Parathyroid adenoma (tissue), 2 donors: Measurements from ENCODE around the gene OR8A1.

Experiments
- H2AFZ ChIP-seq: fragments of 300-600 bp; sonication (generic); one replicate; pipeline ENCODE4 v1.7.0; 2017; ENCODE audit warnings: antibody characterized with exemption, mild to moderate bottlenecking
- H3K27ac ChIP-seq: fragments of 300-600 bp; sonication (generic); one replicate; pipeline ENCODE4 v1.7.0; 2017
- H3K27me3 ChIP-seq: fragments of 300-600 bp; sonication (generic); one replicate; pipeline ENCODE4 v1.7.0; 2017; ENCODE audit warnings: low read length; ENCODE audit not compliant: control insufficient read depth, insufficient read depth
- H3K36me3 ChIP-seq: fragments of 300-600 bp; sonication (generic); one replicate; pipeline ENCODE4 v1.7.0; 2017; ENCODE audit warnings: low read length; ENCODE audit not compliant: control insufficient read depth, insufficient read depth
- H3K4me1 ChIP-seq: fragments of 300-600 bp; sonication (generic); one replicate; pipeline ENCODE4 v1.7.0; 2017; ENCODE audit warnings: control low read depth
- H3K4me2 ChIP-seq: fragments of 300-600 bp; sonication (generic); one replicate; pipeline ENCODE4 v1.7.0; 2017; ENCODE audit warnings: low read length
- H3K4me3 ChIP-seq: fragments of 300-600 bp; sonication (generic); one replicate; pipeline ENCODE4 v1.7.0; 2017; ENCODE audit warnings: low read depth, low read length
- H3K79me2 ChIP-seq: fragments of 300-600 bp; sonication (generic); one replicate; pipeline ENCODE4 v1.7.0; 2017; ENCODE audit warnings: control low read depth
- H3K9ac ChIP-seq: fragments of 300-600 bp; sonication (generic); one replicate; pipeline ENCODE4 v1.7.0; 2017; ENCODE audit warnings: mild to moderate bottlenecking
- H3K9me3 ChIP-seq: fragments of 300-600 bp; sonication (generic); one replicate; pipeline ENCODE4 v1.7.0; 2017; ENCODE audit warnings: low read length; ENCODE audit not compliant: control insufficient read depth
- TF ChIP-seq, protein P1 (sequence below): fragments of 300-600 bp; sonication (generic); IDR thresholded peaks from one replicate; pipeline ENCODE4 v1.7.0; 2017; ENCODE audit warnings: antibody characterized with exemption, mild to moderate bottlenecking
- donor health status: primary hyperparathyroidism.

The OR8A1 gene

DNA sequence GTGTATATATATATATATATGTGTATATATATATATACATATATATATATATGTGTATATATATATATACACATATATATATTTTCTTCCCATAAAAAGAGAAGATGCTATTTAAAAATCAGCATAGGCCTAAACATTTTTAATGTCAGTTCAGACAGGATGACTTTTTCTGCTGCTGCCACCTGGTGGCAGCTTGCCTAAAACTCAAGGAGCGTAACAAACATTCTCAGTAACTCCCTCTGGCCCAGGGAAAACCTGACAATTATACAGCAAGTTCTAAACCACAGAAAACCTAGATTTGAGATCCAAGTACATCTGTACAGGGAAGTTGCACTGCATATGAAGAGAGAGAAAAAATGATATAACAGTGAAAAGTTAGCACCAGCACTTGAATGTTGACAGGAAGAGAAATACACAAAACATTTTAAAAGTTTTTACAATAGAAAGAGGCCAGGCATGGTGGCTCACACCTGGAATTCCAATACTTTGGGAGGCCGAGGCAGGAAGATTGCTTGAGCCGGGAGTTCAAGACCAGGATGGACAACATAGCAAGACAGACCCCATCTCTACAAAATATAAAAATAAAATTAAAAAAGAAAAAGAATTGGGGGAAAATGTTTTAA lies 16.6 kb downstream of the OR8A1 start:
- Histone ChIP-seq H3K4me2 (no peak overlapping the region), H3K4me1 (no peaks in the 10 kb centered on the region), H3K36me3 (no peaks in the 10 kb centered on the region), H3K9ac (no peak overlapping the region), H3K79me2 (no peaks in the 10 kb centered on the region), H3K27ac (no peak overlapping the region), H2AFZ (no peak overlapping the region), H3K27me3 (no peaks in the 10 kb centered on the region), H3K9me3 (no peaks in the 10 kb centered on the region), H3K4me3 (no peak overlapping the region)
- TF ChIP-seq, protein P1, sequence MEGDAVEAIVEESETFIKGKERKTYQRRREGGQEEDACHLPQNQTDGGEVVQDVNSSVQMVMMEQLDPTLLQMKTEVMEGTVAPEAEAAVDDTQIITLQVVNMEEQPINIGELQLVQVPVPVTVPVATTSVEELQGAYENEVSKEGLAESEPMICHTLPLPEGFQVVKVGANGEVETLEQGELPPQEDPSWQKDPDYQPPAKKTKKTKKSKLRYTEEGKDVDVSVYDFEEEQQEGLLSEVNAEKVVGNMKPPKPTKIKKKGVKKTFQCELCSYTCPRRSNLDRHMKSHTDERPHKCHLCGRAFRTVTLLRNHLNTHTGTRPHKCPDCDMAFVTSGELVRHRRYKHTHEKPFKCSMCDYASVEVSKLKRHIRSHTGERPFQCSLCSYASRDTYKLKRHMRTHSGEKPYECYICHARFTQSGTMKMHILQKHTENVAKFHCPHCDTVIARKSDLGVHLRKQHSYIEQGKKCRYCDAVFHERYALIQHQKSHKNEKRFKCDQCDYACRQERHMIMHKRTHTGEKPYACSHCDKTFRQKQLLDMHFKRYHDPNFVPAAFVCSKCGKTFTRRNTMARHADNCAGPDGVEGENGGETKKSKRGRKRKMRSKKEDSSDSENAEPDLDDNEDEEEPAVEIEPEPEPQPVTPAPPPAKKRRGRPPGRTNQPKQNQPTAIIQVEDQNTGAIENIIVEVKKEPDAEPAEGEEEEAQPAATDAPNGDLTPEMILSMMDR, result peak; percentile 31

DNA sequence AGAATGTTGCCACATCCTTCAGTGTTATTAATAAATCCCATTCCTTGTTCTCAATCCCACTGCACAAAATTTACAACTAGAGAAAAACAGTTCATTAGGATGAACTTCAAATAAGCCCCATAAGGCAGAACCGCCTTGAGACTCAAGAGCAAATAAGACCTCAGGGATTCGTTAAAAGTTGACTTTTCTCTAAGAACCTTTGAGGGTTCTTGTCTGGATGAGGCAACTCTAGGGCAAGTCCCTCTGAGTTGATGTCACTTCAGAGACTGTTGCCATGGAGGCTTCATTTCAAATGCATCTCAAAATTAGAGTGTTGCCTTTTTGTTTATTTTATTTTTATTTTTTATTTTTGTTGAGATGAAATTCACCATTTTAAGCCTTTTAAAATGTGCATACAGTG lies 21.6 kb downstream of the OR8A1 start:
- no peak overlapping the region for H3K4me3 ChIP-seq
- H3K27me3 ChIP-seq, result no peaks in the 10 kb centered on the region
- H2AFZ ChIP-seq, result no peak overlapping the region
- no peak overlapping the region for H3K27ac ChIP-seq
- H3K4me1 ChIP-seq, result no peaks in the 10 kb centered on the region
- H3K9me3 ChIP-seq, result no peaks in the 10 kb centered on the region
- H3K4me2 ChIP-seq, result no peak overlapping the region
- TF ChIP-seq, protein P1, result no peak
- no peak overlapping the region for H3K9ac ChIP-seq
- no peaks in the 10 kb centered on the region for H3K79me2 ChIP-seq
- H3K36me3 ChIP-seq, result no peaks in the 10 kb centered on the region

DNA sequence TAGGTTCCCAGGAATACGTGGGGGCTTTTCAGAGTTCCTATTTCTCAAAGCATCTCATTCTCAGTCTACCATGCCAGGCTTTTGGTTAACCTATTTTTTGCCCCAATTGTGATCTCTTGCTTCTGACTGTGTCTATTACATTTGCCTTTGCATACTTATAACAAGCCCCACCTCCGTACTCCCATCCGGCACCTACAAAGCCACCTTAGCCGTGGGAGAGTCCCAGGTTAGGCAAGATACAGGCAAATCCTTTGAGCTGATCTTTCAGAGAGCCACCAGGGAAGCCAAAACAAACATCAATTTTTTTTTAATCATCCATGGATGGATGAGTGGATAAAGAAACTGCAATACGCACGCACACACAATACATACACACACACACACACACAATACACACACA lies 22.8 kb downstream of the OR8A1 start:
- H3K27ac ChIP-seq, result no peak overlapping the region
- H3K4me3 ChIP-seq, result no peak overlapping the region
- TF ChIP-seq, protein P1, result no peak
- H3K9ac ChIP-seq, result no peak overlapping the region
- no peak overlapping the region for H2AFZ ChIP-seq
- no peaks in the 10 kb centered on the region for H3K4me1 ChIP-seq
- no peaks in the 10 kb centered on the region for H3K9me3 ChIP-seq
- H3K4me2 ChIP-seq, result no peak overlapping the region
- H3K27me3 ChIP-seq, result no peaks in the 10 kb centered on the region
- no peaks in the 10 kb centered on the region for H3K36me3 ChIP-seq
- H3K79me2 ChIP-seq, result no peaks in the 10 kb centered on the region

DNA sequence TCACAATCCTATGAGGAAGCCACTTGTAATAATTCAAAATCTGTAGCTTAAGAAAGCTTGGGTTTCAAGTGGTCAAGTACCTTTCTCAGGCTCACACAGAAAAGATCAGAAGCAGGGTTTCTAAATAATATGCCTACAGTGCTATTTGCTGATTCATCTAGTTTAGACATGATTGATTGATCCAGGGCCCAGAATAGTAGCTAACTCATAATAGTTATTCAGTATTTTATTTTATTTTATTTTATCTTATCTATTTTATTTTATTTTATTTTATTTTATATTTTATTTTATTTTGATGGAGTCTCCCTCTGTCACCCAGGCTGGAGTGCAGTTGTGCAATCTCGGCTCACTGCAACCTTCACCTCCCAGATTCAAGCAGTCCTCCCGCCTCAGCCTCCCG lies 25.5 kb downstream of the OR8A1 start:
- Histone ChIP-seq H3K4me1 (no peaks in the 10 kb centered on the region), H3K36me3 (no peaks in the 10 kb centered on the region), H3K27ac (no peak overlapping the region), H3K27me3 (no peaks in the 10 kb centered on the region), H3K4me2 (no peak overlapping the region), H2AFZ (no peak overlapping the region), H3K9me3 (no peaks in the 10 kb centered on the region), H3K9ac (no peak overlapping the region), H3K79me2 (no peaks in the 10 kb centered on the region), H3K4me3 (no peak overlapping the region)
- TF ChIP-seq, protein P1, result no peak

DNA sequence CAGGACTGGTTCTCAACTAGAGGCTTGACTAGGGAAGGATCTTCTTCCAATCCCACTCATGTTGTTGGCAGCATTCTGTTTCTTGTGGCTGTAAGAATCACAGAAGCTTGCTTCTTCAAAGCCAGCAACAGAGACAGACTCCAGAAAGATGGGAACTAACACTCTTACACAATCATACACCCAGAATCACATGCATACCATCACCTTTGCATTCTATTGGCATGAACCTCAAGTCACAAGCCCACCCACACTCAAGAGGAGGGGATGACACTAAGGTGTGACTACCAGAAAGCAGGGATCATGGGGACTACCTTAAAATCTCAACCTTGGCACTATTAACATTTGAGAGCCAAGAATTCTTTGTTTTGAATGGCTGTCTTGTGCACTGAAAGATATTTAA lies 27.8 kb downstream of the OR8A1 start:
- H3K4me3 ChIP-seq, result no peak overlapping the region
- TF ChIP-seq, protein P1, result no peak
- no peak overlapping the region for H3K9ac ChIP-seq
- H3K27me3 ChIP-seq, result no peaks in the 10 kb centered on the region
- no peaks in the 10 kb centered on the region for H3K4me1 ChIP-seq
- no peaks in the 10 kb centered on the region for H3K79me2 ChIP-seq
- no peak overlapping the region for H3K27ac ChIP-seq
- no peak overlapping the region for H2AFZ ChIP-seq
- H3K9me3 ChIP-seq, result no peaks in the 10 kb centered on the region
- no peaks in the 10 kb centered on the region for H3K36me3 ChIP-seq
- no peak overlapping the region for H3K4me2 ChIP-seq
